ENCODE results near the gene KNDC1.

DNA sequence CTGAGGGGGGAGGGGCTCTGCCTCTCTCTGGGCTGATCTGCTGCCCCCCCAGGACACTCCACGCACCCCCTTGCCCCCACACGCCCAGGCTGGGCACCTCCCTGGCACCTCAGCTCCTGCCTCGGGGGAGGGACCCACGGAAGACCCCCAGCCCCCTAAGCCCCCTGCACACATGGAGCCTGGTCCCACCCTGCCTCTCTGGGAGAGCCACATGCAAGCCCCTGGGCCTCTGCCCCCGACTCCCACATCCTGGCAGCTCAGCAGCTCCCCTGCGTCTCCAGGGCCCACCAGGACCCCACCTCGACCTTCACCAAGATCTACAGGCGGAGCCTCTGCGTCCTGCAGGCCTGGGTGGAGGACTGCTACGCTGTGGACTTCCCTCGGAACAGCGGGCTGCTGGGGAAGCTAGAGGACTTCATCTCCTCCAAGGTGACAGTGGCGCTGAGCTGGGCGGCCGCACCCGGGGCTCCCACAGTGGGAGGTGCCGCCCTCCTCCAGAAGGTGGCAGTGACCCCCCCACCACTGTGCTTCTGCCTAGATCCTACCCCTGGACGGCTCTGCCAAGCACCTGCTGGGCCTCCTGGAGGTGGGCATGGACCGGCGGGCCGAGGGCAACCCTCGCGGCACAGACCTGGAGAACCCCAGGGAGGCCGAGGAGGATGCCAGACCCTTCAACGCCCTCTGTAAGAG, 51.3 kb downstream of the KNDC1 start:
- no peak for TF ChIP-seq POLR2A (IDR thresholded peaks at IDR 0.05)
- TF ChIP-seq, protein P1, sequence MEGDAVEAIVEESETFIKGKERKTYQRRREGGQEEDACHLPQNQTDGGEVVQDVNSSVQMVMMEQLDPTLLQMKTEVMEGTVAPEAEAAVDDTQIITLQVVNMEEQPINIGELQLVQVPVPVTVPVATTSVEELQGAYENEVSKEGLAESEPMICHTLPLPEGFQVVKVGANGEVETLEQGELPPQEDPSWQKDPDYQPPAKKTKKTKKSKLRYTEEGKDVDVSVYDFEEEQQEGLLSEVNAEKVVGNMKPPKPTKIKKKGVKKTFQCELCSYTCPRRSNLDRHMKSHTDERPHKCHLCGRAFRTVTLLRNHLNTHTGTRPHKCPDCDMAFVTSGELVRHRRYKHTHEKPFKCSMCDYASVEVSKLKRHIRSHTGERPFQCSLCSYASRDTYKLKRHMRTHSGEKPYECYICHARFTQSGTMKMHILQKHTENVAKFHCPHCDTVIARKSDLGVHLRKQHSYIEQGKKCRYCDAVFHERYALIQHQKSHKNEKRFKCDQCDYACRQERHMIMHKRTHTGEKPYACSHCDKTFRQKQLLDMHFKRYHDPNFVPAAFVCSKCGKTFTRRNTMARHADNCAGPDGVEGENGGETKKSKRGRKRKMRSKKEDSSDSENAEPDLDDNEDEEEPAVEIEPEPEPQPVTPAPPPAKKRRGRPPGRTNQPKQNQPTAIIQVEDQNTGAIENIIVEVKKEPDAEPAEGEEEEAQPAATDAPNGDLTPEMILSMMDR (IDR thresholded peaks at IDR 0.05), result no peak

Measured in Peyer's patch (tissue), 4 donors.